GM18502 (cell line): ENCODE measurements around the gene PHKG2.

ENCODE experiments used
- ATAC-seq: cut with Tn5 transposase; IDR thresholded peaks from one replicate; pipeline ENCODE4 v1.9.1; 2021; ENCODE audit warnings: mild to moderate bottlenecking; ENCODE audit not compliant: unreplicated experiment, poor library complexity

Gene PHKG2

GRCh38 chr16:30753596-30753995, 5.4 kb downstream of the PHKG2 start:
- no peak for ATAC-seq

- no peak for ATAC-seq
These were observed 7.9 kb downstream of the PHKG2 start for GRCh38 chr16:30755955-30756780.

DNA sequence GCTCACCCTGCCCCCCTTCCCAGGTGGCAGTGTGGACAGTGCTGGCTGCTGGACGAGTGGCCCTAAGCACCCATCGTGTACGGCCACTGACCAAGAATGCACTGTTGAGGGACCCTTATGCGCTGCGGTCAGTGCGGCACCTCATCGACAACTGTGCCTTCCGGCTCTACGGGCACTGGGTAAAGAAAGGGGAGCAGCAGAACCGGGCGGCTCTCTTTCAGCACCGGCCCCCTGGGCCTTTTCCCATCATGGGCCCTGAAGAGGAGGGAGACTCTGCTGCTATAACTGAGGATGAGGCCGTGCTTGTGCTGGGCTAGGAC, 8.5 kb downstream of the PHKG2 start:
- ATAC-seq: no peak

DNA sequence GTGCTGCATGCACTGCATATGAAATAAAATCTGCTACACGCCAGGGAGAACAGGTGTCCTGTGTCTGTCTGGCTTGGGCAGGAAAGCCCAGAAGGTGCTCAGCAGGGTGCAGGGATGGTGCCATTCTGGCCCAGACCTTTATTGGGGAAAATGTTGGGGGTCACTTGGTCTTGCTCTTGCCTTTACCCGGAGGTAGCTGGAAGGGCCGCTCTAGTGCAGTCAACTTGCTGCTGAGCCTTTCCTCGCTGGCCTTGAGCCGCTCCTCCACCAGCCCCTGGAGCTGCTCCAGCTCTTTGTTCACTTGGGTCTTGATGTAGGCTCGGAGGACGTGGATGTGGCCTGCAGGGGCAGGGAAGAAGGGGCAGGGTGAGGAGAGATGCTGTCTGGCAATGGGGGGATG, 9.1 kb downstream of the PHKG2 start:
- ATAC-seq: no peak

DNA sequence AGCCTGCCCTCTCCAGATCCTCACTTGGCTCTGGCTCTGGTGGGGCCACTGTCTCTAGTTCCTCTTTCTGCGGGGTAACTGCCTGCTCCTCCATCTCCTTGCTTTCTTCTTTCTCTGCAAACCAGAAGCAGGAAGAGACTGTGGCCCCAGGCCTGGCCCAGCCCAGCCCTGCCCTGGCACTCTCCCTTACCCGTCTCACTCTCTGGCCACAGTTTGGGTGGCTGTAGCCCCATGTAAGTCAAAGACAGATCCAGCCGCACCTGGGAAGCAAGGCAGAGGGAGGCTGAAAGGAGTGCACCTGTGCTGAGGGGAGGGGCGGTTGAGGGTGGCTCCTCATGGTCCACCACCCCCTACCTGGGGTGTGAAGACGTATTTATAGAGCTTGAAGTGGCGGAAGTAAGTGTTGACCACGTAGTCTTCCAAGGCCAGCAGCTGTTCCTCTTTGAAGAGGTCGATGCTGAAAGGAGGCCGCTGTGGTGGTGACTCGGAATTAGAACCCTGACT, 10.8 kb downstream of the PHKG2 start:
- no peak for ATAC-seq

- ATAC-seq: no peak
These were observed 11.9 kb downstream of the PHKG2 start for GRCh38 chr16:30760001-30760559.

DNA sequence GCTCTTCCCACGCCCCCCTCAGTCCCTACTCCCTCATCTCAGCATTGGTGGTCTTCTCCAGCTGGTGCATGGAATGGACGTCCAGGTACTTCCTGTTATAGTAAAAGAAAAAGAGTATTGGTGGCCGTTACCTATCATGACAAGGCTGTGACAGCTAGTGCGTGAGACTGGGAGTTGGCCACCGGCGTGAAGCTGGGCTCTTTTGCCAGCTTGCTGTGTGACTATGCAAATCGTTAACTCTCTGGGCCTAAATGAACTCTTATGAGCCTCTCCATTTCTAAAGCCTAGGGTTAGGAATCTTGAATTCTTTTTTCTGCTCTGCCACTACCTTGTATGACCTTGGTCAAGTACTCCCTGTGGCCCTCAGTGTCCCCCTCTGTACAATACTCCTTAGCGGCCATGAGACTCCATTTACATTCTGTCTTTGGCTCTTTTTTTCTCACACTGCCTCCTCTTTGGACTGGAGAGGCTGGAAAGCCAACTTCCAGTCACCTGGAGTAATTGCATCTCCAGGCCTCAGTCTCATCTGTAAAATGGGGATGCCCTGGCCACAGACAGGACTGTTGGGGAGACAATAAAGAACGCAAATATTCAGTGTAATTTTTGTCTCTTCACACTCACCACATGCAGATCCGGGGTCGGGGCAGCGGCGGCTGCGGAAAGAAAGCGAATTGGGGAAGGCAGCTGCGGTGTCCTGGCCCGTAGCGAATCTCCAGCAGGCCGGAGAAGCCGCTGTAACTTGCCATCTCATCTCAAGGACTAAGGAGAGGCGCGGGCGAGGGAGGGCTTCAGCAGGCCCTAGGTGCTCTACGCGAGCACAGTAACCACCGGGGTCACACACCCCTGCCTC, 12.6 kb downstream of the PHKG2 start:
- no peak for ATAC-seq

GRCh38 chr16:30761427-30761927, 13.3 kb downstream of the PHKG2 start:
- ATAC-seq: peak; percentile 30

DNA sequence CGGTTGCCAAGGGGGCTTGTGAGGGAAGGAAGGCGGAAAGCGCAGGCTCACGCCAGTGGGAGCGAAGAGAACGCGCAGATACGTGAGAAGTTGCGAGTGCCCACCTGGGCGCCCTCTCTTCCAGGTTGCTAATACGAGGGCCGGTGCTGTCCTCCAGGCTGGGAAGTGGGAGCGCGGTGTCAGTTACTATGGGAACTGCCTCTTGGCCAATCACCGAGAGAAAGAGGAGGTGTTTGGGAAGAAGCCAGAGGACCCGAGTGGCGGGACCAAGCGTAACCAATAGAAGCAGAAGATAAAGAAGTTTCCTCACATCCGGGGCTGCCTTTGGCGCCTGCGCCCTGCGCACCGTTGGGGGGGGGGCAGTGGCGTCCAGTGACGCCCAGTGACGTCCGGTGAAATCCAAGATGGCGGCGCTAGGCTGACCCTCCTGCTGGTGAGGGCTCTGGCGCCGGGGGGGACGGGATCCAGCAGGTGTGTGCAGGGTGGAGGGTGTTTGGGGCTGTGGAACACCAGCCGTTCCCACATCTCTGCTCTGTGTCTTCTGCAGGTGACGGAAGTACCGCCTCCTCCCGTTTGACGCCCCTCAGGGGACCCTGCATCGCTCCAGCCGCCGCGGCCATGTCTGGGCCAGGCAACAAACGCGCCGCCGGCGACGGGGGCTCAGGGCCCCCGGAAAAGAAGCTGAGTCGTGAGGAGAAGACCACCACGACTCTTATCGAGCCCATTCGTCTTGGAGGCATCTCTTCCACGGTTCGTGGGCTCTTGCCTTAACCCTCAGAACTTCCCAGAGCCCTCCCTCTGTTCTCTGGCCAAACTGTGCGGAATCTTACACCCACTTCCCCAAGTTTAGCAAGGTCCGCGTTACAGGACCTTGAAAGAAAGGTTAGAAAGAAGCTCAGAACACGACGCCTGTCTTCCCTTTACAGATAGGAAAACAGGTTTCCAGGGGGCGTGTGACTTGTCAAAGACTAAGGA, 14.0 kb downstream of the PHKG2 start, which contains the start of the genes CFAP119 and RNF40:
CFAP119 (minus strand) TSS at position 135 of the 975 bp plus-strand sequence. CDS start 314 bp downstream, outside the sequence.
RNF40 (plus strand) TSS at position 395 of the 975 bp plus-strand sequence; CDS start at position 619, 224 bp downstream.
- peak; percentile 90 for ATAC-seq

DNA sequence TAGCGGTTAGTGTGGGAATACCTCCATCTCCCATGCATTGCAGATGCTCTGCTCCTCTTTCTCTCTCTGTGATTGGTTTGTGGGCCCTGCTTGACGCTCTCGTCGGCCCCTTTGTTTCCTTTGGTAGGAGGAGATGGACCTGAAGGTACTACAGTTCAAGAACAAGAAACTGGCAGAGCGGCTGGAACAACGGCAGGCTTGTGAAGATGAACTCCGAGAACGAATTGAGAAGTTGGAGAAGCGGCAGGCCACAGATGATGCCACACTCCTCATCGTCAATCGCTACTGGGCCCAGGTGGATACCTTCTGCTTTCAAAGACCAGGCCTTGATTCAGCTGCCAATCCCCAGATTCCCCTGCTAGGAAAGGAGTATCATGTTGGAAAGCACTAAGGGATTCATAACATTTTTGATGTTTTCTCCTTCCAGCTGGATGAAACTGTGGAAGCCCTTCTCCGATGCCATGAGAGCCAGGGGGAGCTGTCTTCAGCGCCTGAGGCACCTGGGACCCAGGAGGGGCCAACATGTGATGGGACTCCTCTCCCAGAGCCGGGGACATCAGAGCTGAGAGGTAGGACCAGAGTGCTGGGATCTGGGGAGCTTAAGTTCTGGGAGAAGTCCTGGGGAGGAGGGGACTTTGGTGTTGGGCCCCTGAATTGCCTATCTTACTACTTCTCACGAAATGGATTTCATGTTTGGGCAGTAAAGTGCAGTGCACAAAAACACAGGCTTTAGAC, 14.9 kb downstream of the PHKG2 start:
- no peak for ATAC-seq

DNA sequence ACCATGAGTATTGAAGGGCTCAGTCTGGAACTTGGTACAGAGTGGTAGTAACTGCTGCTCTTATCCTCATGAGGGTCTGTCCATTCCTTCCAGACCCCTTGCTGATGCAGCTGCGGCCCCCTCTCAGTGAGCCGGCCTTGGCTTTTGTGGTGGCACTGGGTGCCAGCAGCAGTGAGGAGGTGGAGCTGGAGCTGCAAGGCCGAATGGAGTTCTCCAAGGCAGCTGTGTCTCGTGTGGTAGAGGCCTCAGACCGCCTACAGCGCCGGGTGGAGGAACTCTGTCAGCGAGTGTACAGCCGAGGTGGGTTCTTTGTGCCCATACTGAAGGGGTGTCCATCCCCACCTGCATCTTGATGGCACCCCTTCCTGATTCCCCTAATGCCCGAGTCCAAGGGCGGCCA, 15.9 kb downstream of the PHKG2 start:
- ATAC-seq: no peak

GRCh38 chr16:30764816-30765465, 16.7 kb downstream of the PHKG2 start:
- ATAC-seq: no peak

DNA sequence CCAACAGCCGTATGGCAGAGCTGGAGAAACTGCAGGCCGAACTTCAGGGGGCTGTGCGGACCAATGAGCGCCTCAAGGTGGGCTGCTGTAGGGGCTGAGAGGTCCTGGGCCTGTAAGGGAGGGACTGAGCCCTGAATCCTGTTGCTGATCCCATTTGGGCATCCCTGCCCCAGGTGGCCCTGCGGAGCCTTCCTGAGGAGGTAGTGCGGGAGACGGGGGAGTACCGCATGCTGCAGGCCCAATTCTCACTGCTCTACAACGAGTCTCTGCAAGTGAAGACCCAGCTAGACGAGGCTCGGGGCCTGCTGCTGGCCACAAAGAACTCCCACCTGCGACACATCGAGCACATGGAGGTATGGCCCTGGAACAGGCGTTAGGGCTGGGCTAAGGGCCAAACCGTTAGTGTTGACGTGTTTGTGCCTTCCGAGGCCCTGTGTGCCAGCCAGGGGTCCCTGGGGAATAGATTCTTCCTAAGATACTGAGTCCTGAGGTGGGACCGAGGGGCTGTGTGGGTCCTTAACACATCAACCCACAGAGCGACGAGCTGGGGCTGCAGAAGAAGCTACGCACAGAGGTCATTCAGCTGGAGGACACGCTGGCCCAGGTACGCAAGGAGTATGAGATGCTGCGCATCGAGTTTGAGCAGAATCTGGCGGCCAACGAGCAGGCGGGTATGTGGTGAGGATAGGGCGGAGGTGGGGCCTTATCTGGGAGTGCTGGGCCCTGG, 18.1 kb downstream of the PHKG2 start:
- ATAC-seq: no peak

DNA sequence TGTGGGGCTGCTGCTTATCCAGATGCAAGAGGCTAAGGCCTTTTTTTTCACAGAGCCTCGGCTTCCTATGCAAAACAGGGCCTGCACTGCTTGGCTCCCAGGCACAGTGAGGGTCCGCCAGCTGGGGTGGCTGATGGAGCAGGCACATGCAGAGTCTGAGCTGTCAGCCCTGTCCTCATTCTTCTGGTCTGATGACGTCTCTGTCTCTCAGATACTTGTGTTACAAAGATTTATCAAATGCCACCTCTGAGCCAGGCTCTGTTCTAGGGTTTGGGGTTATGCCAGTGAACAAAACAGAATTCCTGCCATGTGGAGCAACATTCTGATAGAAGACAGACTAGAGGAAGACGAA, 18.7 kb downstream of the PHKG2 start:
- no peak for ATAC-seq

GRCh38 chr16:30767767-30768465, 19.7 kb downstream of the PHKG2 start:
- no peak for ATAC-seq

- ATAC-seq: no peak
These were observed 20.5 kb downstream of the PHKG2 start for GRCh38 chr16:30768583-30769181.
